Uterus (tissue), 2 donors: Measurements from ENCODE around the gene ZNF524.

Experiments
- POLR2A ChIP-seq, 2 donors: fragments of 450-650 bp; IDR thresholded peaks; one replicate each; pipeline ENCODE4 v1.6.1; 2016; ENCODE audit warnings: antibody characterized with exemption in 2 of 2, mild to moderate bottlenecking in 1 of 2, moderate library complexity in 1 of 2
- TF ChIP-seq, protein P1 (sequence below), 4 experiments: fragments of 200-600 bp in 2 of 4; fragments of 450-650 bp in 2 of 4; sonication (generic) in 2 of 4; IDR thresholded peaks; one replicate each; pipeline ENCODE4 v1.5.1; 2016 to 2019; ENCODE audit warnings: antibody characterized with exemption in 4 of 4, mild to moderate bottlenecking in 2 of 4, moderate library complexity in 1 of 4

DNA sequence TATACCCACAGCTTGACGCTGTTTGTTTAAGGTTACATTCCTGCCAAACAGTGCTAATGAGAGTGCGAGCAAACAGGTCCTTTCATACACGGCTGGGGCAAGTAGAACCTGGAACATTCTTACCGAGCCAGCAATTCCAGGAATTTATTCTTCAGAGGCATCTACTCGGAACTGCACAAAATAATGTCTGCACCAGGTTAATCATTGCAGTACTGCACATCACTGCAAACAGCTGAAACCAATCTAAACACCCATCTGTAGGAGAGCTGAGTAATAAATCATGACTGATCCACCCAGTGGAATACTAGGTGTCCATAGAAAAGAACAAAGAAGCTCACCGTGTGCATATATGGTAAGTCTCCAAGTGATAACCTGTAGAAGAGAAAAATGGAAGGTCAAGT, 18.3 kb upstream of the ZNF524 start:
- TF ChIP-seq, protein P1, sequence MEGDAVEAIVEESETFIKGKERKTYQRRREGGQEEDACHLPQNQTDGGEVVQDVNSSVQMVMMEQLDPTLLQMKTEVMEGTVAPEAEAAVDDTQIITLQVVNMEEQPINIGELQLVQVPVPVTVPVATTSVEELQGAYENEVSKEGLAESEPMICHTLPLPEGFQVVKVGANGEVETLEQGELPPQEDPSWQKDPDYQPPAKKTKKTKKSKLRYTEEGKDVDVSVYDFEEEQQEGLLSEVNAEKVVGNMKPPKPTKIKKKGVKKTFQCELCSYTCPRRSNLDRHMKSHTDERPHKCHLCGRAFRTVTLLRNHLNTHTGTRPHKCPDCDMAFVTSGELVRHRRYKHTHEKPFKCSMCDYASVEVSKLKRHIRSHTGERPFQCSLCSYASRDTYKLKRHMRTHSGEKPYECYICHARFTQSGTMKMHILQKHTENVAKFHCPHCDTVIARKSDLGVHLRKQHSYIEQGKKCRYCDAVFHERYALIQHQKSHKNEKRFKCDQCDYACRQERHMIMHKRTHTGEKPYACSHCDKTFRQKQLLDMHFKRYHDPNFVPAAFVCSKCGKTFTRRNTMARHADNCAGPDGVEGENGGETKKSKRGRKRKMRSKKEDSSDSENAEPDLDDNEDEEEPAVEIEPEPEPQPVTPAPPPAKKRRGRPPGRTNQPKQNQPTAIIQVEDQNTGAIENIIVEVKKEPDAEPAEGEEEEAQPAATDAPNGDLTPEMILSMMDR (IDR thresholded peaks at IDR 0.05): no peak
- TF ChIP-seq POLR2A (IDR thresholded peaks at IDR 0.05): no peak
